BE2C (cell line): ENCODE data around the gene DHRS13.

Experiments
- DNase-seq: peaks from one replicate; pipeline ENCODE4 v3.0.0-alpha.2; 2020
- H3K27me3 ChIP-seq: fragments of 250-450 bp; sonication (Bioruptor Pico); 2 replicates; pipeline ENCODE4 v1.5.1; 2020; ENCODE audit warnings: mild to moderate bottlenecking
- H3K36me3 ChIP-seq: fragments of 250-450 bp; sonication (Bioruptor Pico); 2 replicates; pipeline ENCODE4 v1.5.1; 2020; ENCODE audit warnings: mild to moderate bottlenecking
- H3K4me1 ChIP-seq: fragments of 250-450 bp; sonication (Bioruptor Pico); 2 replicates; pipeline ENCODE4 v1.5.1; 2020
- H3K4me3 ChIP-seq: 2 replicates; pipeline ENCODE4 v1.5.1; 2011; ENCODE audit warnings: low read depth, low read length
- H3K9me3 ChIP-seq: fragments of 250-450 bp; sonication (Bioruptor Pico); 2 replicates; pipeline ENCODE4 v1.5.1; 2020
- TF ChIP-seq, protein P1 (sequence below): IDR thresholded peaks from 2 replicates; pipeline ENCODE4 v1.5.1; 2012; ENCODE audit warnings: mild to moderate bottlenecking, low read depth, low read length

The DHRS13 gene

DNA sequence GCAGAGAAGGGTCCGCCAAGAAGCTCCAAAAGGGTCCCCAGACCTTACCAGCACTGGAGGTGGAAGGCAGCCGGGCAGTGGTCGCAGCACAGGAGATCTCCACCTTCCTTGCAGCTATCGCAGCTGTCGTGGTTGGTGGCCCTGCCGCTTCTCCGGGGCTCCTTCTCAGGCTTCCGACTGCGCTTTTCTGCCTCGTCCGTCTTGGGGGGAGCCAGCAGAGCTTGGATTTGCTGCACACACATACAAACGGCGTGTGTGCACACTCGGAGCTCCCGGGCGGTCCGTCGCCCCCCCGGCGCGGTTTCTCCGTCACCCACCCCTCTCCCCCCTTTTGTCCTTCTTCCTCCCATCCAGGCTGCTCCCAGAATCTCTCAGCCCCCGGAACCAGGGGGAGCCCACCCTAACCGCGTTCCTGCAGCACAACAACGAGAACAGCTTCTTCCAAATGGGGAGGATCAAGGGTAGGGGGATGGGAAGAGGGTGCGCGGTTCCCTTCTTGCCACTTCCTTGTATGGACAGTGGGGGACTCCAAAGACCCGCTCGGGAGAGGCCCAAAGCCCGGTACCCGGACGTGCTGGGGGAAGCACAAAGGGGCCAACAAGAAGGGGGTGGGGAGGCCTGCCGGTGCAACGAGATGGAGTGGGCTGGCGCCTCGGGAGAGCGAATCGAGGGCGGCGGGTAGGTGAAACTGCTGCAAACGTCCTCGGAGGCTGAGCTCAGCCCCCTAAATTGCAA lies 47.3 kb upstream of the DHRS13 start:
- no peaks in the 10 kb centered on the region for H3K27me3 ChIP-seq
- DNase-seq = peak; percentile 44
- H3K4me1 ChIP-seq = peaks cover 5% of the 10 kb centered on the region
- H3K4me3 ChIP-seq = peak overlapping the region; percentile 81
- TF ChIP-seq, protein P1, sequence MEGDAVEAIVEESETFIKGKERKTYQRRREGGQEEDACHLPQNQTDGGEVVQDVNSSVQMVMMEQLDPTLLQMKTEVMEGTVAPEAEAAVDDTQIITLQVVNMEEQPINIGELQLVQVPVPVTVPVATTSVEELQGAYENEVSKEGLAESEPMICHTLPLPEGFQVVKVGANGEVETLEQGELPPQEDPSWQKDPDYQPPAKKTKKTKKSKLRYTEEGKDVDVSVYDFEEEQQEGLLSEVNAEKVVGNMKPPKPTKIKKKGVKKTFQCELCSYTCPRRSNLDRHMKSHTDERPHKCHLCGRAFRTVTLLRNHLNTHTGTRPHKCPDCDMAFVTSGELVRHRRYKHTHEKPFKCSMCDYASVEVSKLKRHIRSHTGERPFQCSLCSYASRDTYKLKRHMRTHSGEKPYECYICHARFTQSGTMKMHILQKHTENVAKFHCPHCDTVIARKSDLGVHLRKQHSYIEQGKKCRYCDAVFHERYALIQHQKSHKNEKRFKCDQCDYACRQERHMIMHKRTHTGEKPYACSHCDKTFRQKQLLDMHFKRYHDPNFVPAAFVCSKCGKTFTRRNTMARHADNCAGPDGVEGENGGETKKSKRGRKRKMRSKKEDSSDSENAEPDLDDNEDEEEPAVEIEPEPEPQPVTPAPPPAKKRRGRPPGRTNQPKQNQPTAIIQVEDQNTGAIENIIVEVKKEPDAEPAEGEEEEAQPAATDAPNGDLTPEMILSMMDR = no peak
- H3K36me3 ChIP-seq = no peaks in the 10 kb centered on the region
- H3K9me3 ChIP-seq = no peaks in the 10 kb centered on the region

DNA sequence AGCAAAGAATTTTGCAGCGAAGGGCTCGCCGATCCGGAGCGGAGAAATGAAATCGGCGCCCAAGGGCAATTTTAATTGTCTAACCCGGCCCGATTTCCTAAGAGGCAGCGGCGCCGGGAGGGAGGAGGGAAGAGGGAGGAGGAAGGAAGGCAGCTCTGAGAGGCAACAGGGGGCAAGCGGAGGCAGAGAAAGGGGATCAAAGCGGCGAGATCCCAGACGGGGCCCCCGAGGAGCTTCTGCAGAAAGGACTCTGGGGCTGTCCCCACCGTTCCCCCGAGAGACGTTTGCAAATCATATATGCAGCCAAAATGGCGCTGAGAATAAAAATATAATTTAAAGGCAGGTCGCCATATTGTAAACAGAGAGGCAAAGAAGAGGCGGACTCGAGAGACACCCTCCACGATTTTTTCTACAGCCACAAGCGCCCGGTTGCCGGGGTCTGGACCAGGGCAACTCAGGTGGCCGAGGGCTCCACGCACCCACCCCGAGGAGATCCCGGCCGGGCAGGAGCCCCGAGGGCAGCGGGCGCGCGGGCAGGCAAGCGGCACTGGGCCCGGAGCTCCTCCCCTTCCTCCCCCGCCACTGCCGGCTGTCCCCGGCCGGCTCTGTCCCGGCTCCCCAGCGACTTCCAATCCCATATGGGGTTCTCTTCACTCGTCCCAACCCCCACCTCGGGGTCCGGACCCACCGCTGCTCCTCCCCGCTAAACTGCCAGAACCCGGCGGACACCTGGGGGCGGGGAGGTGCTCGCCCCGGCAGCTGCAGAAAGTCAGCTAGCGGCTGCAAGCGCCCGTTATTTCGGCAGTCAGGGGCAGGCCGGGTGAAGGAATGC lies 46.5 kb upstream of the DHRS13 start:
- peaks cover 5% of the 10 kb centered on the region for H3K4me1 ChIP-seq
- no peaks in the 10 kb centered on the region for H3K9me3 ChIP-seq
- no peaks in the 10 kb centered on the region for H3K36me3 ChIP-seq
- H3K27me3 ChIP-seq = no peaks in the 10 kb centered on the region
- peak; percentile 49 for DNase-seq
- H3K4me3 ChIP-seq = peak overlapping the region; percentile 81
- TF ChIP-seq, protein P1 = no peak

DNA sequence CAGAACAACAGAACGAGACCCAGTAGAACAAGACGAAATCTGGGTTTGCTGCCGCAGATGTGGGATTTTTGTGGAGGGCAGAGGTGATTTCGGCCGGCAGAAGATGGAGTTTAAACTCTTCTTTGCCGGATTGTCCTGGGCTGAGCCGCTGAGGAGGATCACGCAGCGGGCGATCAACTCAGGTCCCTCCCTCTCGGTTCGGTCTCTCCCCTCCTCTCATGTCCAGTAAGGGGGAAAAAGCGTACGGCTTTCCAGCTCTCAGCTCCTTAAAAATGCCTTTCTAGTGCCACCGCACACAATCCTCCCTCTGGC lies 46.0 kb upstream of the DHRS13 start:
- Histone ChIP-seq H3K4me1 (peaks cover 5% of the 10 kb centered on the region), H3K36me3 (no peaks in the 10 kb centered on the region), H3K9me3 (no peaks in the 10 kb centered on the region), H3K27me3 (no peaks in the 10 kb centered on the region), H3K4me3 (peak overlapping the region; percentile 81)
- TF ChIP-seq, protein P1 = no peak
- no peak for DNase-seq

DNA sequence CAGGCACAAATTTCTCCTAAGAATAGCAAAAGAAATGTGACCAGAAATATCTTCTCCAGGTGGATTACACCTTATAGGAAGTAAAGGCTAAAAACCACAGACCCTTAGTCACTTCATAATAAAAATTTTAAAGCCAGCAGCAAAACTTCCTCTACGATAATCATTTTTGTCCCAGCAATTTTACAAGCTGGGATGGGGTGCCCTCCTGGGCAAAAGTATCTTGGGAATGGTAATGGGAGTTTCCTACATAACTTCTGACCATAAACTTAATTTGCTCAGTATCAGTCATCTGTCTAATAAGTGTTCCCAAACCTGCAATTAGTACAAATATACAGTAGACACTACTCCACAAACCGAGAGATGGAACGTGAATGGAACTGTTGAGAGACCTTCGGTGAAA lies 45.5 kb upstream of the DHRS13 start:
- TF ChIP-seq, protein P1 = no peak

DNA sequence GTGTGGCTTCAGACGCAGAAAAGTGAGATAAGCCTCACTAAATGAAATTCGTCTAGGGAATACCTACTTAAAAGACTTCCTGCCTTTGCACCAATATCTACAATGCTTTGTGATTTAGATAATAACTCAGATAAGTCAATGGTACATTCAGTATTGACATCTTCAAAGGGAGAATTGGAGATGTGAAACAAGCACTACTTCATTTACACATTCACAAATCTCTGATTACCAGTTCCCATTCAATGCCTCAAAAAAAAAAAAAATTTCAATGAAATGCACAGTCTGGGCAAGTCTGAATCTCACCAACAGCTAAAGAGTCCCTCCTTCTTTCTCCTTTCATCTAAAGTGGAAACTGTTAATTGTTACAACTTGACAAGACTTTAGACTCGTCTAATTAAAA lies 44.8 kb upstream of the DHRS13 start:
- no peak overlapping the region; the same call in 1 of the 2 replicates for H3K4me3 ChIP-seq
- H3K36me3 ChIP-seq = peaks cover 9% of the 10 kb centered on the region
- DNase-seq = no peak

More for the DNA sequence above, 45.5 kb upstream of the DHRS13 start:
- Histone ChIP-seq H3K27me3 (no peaks in the 10 kb centered on the region), H3K4me3 (peak overlapping the region; percentile 81), H3K4me1 (peaks cover 5% of the 10 kb centered on the region), H3K36me3 (peaks cover 4% of the 10 kb centered on the region), H3K9me3 (no peaks in the 10 kb centered on the region)
- DNase-seq = no peak

More for the DNA sequence above, 44.8 kb upstream of the DHRS13 start:
- Histone ChIP-seq H3K9me3 (no peaks in the 10 kb centered on the region), H3K4me1 (peaks cover under 1% of the 10 kb centered on the region), H3K27me3 (no peaks in the 10 kb centered on the region)
- TF ChIP-seq, protein P1 = no peak
